ENCODE measurements around the gene SLC22A14. TPM values are rescaled to one million over a fixed set of nuclear protein-coding genes. Genes with fewer than 3 reads are reported as not detected.

SLC22A14 gene
- total and polyA plus RNA-seq, 10 of the 15 experiments (the other 5 are each of a cell fraction or from before 2014, with no cell fraction given), result not detected

- no peak overlapping the region for H3K4me2 ChIP-seq (ENCODE audit: control insufficient read depth, insufficient read depth)
- ChIA-PET POLR2A (interaction anchor here (0.6 kb wide), 1 partner anchor 220 kb away, joined by 4 read pairs; no protein-coding TSS in a partner anchor), SMC1A (ENCODE audit: uncharacterized antibody, unreplicated experiment) (no interaction called here), RAD21 (ENCODE audit: unreplicated experiment) (no interaction called here), CTCF (interaction anchor here (0.6 kb wide), 1 partner anchor 8 kb away, joined by 3 read pairs; no protein-coding TSS in a partner anchor)
- no peaks in the 10 kb centered on the region; the same call in 2 of the 3 replicates for H3K9me3 ChIP-seq (replicated peaks; ENCODE audit: control insufficient read depth, insufficient read depth, low read length)
- H3K9ac ChIP-seq (ENCODE audit: control insufficient read depth, insufficient read depth, low read length), result no peak overlapping the region
- no peak overlapping the region for H3K27ac ChIP-seq (ENCODE audit: control insufficient read depth, insufficient read depth)
- FAIRE-seq (no peak), DNase-seq (ENCODE audit: low read depth, low spot score) (no peak), ATAC-seq (no peak)
- H3K27me3 ChIP-seq (replicated peaks in 1 of 2; ENCODE audit: control insufficient read depth in 2 of 2, insufficient read depth in 2 of 2, low read length in 1 of 2), result no peaks in the 10 kb centered on the region
- no peak overlapping the region for H3K4me3 ChIP-seq
- H3K36me3 ChIP-seq (ENCODE audit: control insufficient read depth in 2 of 2, insufficient read depth in 2 of 2, low read length in 1 of 2), result no peaks in the 10 kb centered on the region
- BruUV-seq (replicated peaks), result no TSS peak
- WGBS (ENCODE audit: insufficient coverage, insufficient replicate concordance, low lambda C conversion rate, missing lambda C conversion rate), result 90% methylated on average over 3 of the region's 3 CpGs
- peaks cover 14% of the 10 kb centered on the region for H3K4me1 ChIP-seq (ENCODE audit: control insufficient read depth, insufficient read depth, low read length)
- in situ Hi-C loops (cut with MboI), result no loop called here
- H2AFZ ChIP-seq (ENCODE audit: control insufficient read depth, low read depth, low read length), result no peak overlapping the region
- no peaks in the 10 kb centered on the region for H4K20me1 ChIP-seq (ENCODE audit: control insufficient read depth, insufficient read depth)
- TF ChIP-seq SIX5 (IDR thresholded peaks at IDR 0.05; ENCODE audit: low read depth, low read length, severe bottlenecking) (no peak), RELA (IDR thresholded peaks at IDR 0.05; ENCODE audit: borderline replicate concordance, partially characterized antibody) (no peak), GATAD2B (conservative IDR thresholded peaks at IDR 0.05; ENCODE audit: low read depth) (no peak), RAD51 (IDR thresholded peaks at IDR 0.05) (no peak), SKIL (IDR thresholded peaks at IDR 0.05; ENCODE audit: low read depth, poor library complexity, severe bottlenecking) (no peak), MYB (IDR thresholded peaks at IDR 0.05; ENCODE audit: borderline replicate concordance, low read depth, low read length) (no peak), SRF (IDR thresholded peaks at IDR 0.05; ENCODE audit: low read depth in 2 of 2, low read length in 2 of 2) (no peak), SIN3A (IDR thresholded peaks at IDR 0.05; ENCODE audit: low read depth, low read length) (no peak), PAX5 (IDR thresholded peaks at IDR 0.05; ENCODE audit: borderline replicate concordance, low read depth, low read length) (no peak), WRNIP1 (IDR thresholded peaks at IDR 0.05; ENCODE audit: borderline replicate concordance, low read depth, low read length) (no peak)
- intact Hi-C loops (cut with micrococcal nuclease; ENCODE audit: unreplicated experiment), result no loop called here
- H3K79me2 ChIP-seq (ENCODE audit: control insufficient read depth, insufficient read depth, low read length), result no peaks in the 10 kb centered on the region
These were observed 11.5 kb upstream of the SLC22A14 start for GRCh38 chr3:38270606-38271005.
